ENCODE measurements around the gene FBXO31. TPM values are rescaled to one million over a fixed set of nuclear protein-coding genes. Genes with fewer than 3 reads are reported as not detected.

Gene FBXO31
- total and polyA plus RNA-seq, 9 of the 15 experiments (the other 6 are each of a cell fraction or from before 2014, with no cell fraction given), result 0.18 to 33.3 (median 10.9) TPM

- TF ChIP-seq ELF1 (tag; IDR thresholded peaks at IDR 0.05) (peak; percentile 84), NELFE (IDR thresholded peaks at IDR 0.05; ENCODE audit: insufficient read depth, insufficient read length) (no peak), TCF3 (CRISPR knock-in tag; IDR thresholded peaks at IDR 0.05) (peak; percentile 42), HNRNPL (IDR thresholded peaks at IDR 0.05; ENCODE audit: low read depth, low read length) (no peak), ETV1 (tag; conservative IDR thresholded peaks at IDR 0.05; ENCODE audit: low read depth) (peak; percentile 88), L3MBTL2 (IDR thresholded peaks at IDR 0.05) (peak; percentile 60), ZNF217 (CRISPR knock-in tag; IDR thresholded peaks at IDR 0.05) (no peak), MBD1 (CRISPR knock-in tag; IDR thresholded peaks at IDR 0.05) (no peak), GTF2E2 (tag; IDR thresholded peaks at IDR 0.05) (0 out of 2 replicates have a peak, but pooled peaks have one; percentile 36), MAZ (CRISPR knock-in tag; conservative IDR thresholded peaks at IDR 0.05 in 1 of 2, IDR thresholded peaks at IDR 0.05 in 1 of 2) (peak in 1 of 2 experiments; percentile 33; a peak in 2 of 4 replicates), FOXA1 (IDR thresholded peaks at IDR 0.05; ENCODE audit: borderline replicate concordance) (no peak), ARID4B (CRISPR knock-in tag; IDR thresholded peaks at IDR 0.05) (0 out of 2 replicates have a peak, but pooled peaks have one; percentile 49), CXXC5 (CRISPR knock-in tag; IDR thresholded peaks at IDR 0.05) (peak; percentile 49; the same call in 1 of the 2 replicates), NFYB (IDR thresholded peaks at IDR 0.05; ENCODE audit: extremely low read depth, insufficient read length) (no peak), SMARCE1 (IDR thresholded peaks at IDR 0.05) (peak; percentile 44), ZNF175 (CRISPR knock-in tag; IDR thresholded peaks at IDR 0.05; ENCODE audit: low read depth) (peak; percentile 73), CBX3 (IDR thresholded peaks at IDR 0.05; ENCODE audit: borderline replicate concordance in 1 of 2, low read length in 2 of 2) (no peak), LEF1 (IDR thresholded peaks at IDR 0.05) (peak; percentile 90), ZNF79 (CRISPR knock-in tag; IDR thresholded peaks at IDR 0.05; ENCODE audit: low read depth) (no peak), SLC30A9 (CRISPR knock-in tag; IDR thresholded peaks at IDR 0.05) (no peak), GATAD2A (IDR thresholded peaks at IDR 0.05) (no peak)
These were observed 80.1 kb downstream of the FBXO31 start (continued) for GRCh38 chr16:87303431-87303930.

Data from K562 (cell line).